Thyroid gland (tissue), 4 donors: Measurements from ENCODE around the gene RAB37. TPM values are rescaled to one million over a fixed set of nuclear protein-coding genes. Genes with fewer than 3 reads are reported as not detected.

Experiments used
- DNase-seq, 2 donors: peaks; one replicate each; pipeline ENCODE4 v3.0.0-alpha.2; 2019
- H3K27ac ChIP-seq, 3 donors: fragments of 200-600 bp; sonication (generic); 1 replicate in 2 of 3; 2 replicates in 1 of 3; pipeline ENCODE4 v1.5.1; 2016 to 2019; ENCODE audit warnings: mild to moderate bottlenecking in 1 of 3, moderate library complexity in 1 of 3
- H3K27me3 ChIP-seq: fragments of 200-600 bp; sonication (generic); one replicate; pipeline ENCODE4 v1.5.1; 2019
- H3K36me3 ChIP-seq, 2 donors: fragments of 200-600 bp; sonication (generic); one replicate each; pipeline ENCODE4 v1.5.1; 2016 to 2019
- H3K4me1 ChIP-seq, 2 donors: fragments of 200-600 bp; sonication (generic); one replicate each; pipeline ENCODE4 v1.5.1; 2017 to 2019
- H3K4me3 ChIP-seq, 3 donors: fragments of 200-600 bp; sonication (generic); replicated peaks in 1 of 3; 1 replicate in 2 of 3; 2 replicates in 1 of 3; pipeline ENCODE4 v1.5.1; 2016; ENCODE audit warnings: mild to moderate bottlenecking in 1 of 3
- H3K9me3 ChIP-seq: fragments of 200-600 bp; sonication (generic); one replicate; pipeline ENCODE4 v1.5.1; 2017
- CTCF ChIP-seq, 6 experiments: fragments of 200-600 bp in 3 of 6; fragments of 450-650 bp in 3 of 6; sonication (generic) in 3 of 6; IDR thresholded peaks; one replicate each; pipeline ENCODE4 v1.5.1; 2016 to 2019; ENCODE audit warnings: antibody characterized with exemption in 6 of 6, mild to moderate bottlenecking in 2 of 6, inconsistent platforms in 1 of 6, moderate library complexity in 1 of 6
- POLR2A ChIP-seq, 2 donors: fragments of 450-650 bp; IDR thresholded peaks; one replicate each; pipeline ENCODE4 v1.6.1; 2017; ENCODE audit warnings: antibody characterized with exemption in 2 of 2, mild to moderate bottlenecking in 2 of 2, moderate library complexity in 1 of 2
- WGBS, 2 donors: methylation state at CpG; one replicate each; pipeline ENCODE4 v1.1.5; 2017; 5-methylcytosine and 5-hydroxymethylcytosine counted together
- intact Hi-C: fragments of 100-400 bp; cut with DNase I; formaldehyde crosslinking; loops from one replicate; pipeline ENCODE4 v1.15.1; 2023
- total RNA-seq, 4 donors: library from RNA; depleted of rRNA; stranded (reverse); fragments of >200 nt; gene quantifications; one replicate each; pipeline ENCODE4 v1.2.3, GENCODE V29; 2016

Gene RAB37
- total RNA-seq, 4 donors from 2014 or later, result 0.33 to 1.8 (median 0.39) TPM

DNA sequence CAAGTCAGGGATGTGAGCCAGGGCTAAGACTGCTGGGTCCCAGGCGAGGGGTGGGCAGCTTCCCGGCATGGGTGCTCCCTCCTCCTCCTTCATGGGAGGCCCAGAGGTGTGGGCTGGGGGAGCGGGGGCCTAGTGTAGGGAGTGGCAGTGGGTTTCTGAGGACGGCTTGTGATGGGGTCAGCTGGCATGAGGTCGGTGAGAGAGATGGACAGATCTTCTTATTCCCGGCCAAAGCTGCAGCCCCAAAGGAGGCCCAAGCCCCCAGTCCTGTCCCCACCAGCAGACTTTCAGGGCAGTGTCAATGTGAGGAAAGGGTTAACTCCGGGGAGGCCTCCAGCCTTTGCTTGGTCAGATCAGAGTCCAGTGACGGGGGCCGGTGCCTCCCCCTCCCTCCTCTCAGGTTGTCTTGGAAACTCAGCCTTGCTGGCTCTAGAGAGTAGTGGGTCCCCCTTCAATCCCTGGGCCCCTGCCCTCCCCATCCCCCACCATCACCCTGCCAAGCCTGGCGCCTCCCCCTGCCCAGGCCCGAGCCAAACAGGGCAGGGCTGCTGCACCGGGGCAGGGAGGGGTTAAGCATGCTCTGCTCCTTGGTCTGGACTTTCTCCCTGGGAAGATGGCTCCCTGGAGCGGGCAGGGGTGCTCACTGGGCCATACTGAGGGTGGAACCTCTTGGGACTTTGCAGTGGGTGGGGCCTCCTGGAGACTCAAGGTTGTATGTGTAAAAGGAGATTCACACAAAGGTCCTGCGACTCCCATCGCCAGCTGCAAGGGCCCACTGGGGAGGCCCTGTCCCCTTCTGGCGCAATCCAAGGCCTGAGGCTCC lies 26.7 kb downstream of the RAB37 start:
- TF ChIP-seq CTCF (IDR thresholded peaks at IDR 0.05) (no peak), POLR2A (IDR thresholded peaks at IDR 0.05) (no peak)
- DNase-seq, result peak; percentile 49 to 53
- intact Hi-C loops, result no loop called here
- 44 to 66% methylated on average over 7 to 12 of the region's 16 CpGs for WGBS, 2 donors
- no peaks in the 10 kb centered on the region for H3K27me3 ChIP-seq
- H3K27ac ChIP-seq, result no peak overlapping the region
- no peaks in the 10 kb centered on the region for H3K36me3 ChIP-seq
- H3K4me3 ChIP-seq, result no peak overlapping the region
- no peaks in the 10 kb centered on the region for H3K9me3 ChIP-seq
- peaks cover 43 to 49% of the 10 kb centered on the region in 2 donors for H3K4me1 ChIP-seq

- Histone ChIP-seq H3K9me3 (no peaks in the 10 kb centered on the region), H3K4me3 (no peak overlapping the region), H3K27me3 (no peaks in the 10 kb centered on the region), H3K4me1 (peaks cover 32 to 39% of the 10 kb centered on the region in 2 donors), H3K27ac (no peak overlapping the region), H3K36me3 (no peaks in the 10 kb centered on the region)
- intact Hi-C loops, result no loop called here
- DNase-seq, result no peak
- 81 to 84% methylated on average over 3 to 4 of the region's 4 CpGs for WGBS, 2 donors
- TF ChIP-seq POLR2A (IDR thresholded peaks at IDR 0.05), result no peak
- no peak for TF ChIP-seq CTCF (IDR thresholded peaks at IDR 0.05)
Measured at GRCh38 chr17:74764751-74765286, 27.8 kb downstream of the RAB37 start.

GRCh38 chr17:74766413-74766812 lies 29.4 kb downstream of the RAB37 start:
- Histone ChIP-seq H3K27me3 (no peaks in the 10 kb centered on the region), H3K4me3 (no peak overlapping the region), H3K36me3 (peaks cover 0 to 6% of the 10 kb centered on the region in 2 donors), H3K9me3 (no peaks in the 10 kb centered on the region), H3K4me1 (peaks cover 18 to 23% of the 10 kb centered on the region in 2 donors), H3K27ac (no peak overlapping the region)
- WGBS, 2 donors, result 94% methylated on average over 2 of the region's 2 CpGs
- intact Hi-C loops, result no loop called here
- DNase-seq, result no peak
- TF ChIP-seq CTCF (IDR thresholded peaks at IDR 0.05), result no peak
- no peak for TF ChIP-seq POLR2A (IDR thresholded peaks at IDR 0.05)

DNA sequence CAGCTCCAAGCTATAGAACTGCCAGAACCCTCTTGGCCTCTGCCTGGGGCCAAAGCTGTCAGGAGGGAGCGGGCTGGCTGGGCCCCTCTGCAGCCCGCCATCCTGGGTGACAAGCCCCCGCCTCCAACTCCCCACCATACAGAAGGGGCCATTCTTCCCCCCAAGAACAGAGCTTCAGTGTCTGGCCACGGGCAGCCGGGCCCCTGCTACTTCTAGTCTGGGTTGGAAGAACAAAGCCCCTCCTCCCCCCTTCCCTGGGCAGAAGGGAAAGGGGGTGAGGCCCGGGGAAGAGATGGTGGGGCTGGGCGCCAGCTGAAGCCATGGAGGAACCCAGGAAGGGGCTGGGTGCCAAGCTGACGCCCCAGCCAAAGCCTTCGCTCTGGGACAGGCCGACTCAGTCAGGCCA lies 30.1 kb downstream of the RAB37 start:
- H3K27ac ChIP-seq, result peak overlapping the region in 2 of 3 donors; percentile 48 to 64
- intact Hi-C loops, result no loop called here
- DNase-seq, result peak; percentile 56 to 59
- peaks cover 3 to 10% of the 10 kb centered on the region in 2 donors for H3K36me3 ChIP-seq
- H3K27me3 ChIP-seq, result no peaks in the 10 kb centered on the region
- no peak for TF ChIP-seq POLR2A (IDR thresholded peaks at IDR 0.05)
- no peak for TF ChIP-seq CTCF (IDR thresholded peaks at IDR 0.05)
- peaks cover 18 to 23% of the 10 kb centered on the region in 2 donors for H3K4me1 ChIP-seq
- H3K9me3 ChIP-seq, result no peaks in the 10 kb centered on the region
- H3K4me3 ChIP-seq, result no peak overlapping the region
- 20 to 60% methylated on average over 2 to 10 of the region's 10 CpGs for whole genome bisulfite sequencing, 2 donors
